Stimulated activated CD4-positive, alpha-beta T cell treated with anti-CD3 and anti-CD28 coated beads, Interleukin-1b, Interleukin-23, amount 100 ng/mL, for 4 hours (primary cell): Measurements from ENCODE around the gene PTPN22.

Source experiments
- DNase-seq, 2 donors: peaks; one replicate each; pipeline ENCODE4 v3.0.0-alpha.2; 2020; ENCODE audit warnings: low read depth in 2 of 2

Gene PTPN22

DNA sequence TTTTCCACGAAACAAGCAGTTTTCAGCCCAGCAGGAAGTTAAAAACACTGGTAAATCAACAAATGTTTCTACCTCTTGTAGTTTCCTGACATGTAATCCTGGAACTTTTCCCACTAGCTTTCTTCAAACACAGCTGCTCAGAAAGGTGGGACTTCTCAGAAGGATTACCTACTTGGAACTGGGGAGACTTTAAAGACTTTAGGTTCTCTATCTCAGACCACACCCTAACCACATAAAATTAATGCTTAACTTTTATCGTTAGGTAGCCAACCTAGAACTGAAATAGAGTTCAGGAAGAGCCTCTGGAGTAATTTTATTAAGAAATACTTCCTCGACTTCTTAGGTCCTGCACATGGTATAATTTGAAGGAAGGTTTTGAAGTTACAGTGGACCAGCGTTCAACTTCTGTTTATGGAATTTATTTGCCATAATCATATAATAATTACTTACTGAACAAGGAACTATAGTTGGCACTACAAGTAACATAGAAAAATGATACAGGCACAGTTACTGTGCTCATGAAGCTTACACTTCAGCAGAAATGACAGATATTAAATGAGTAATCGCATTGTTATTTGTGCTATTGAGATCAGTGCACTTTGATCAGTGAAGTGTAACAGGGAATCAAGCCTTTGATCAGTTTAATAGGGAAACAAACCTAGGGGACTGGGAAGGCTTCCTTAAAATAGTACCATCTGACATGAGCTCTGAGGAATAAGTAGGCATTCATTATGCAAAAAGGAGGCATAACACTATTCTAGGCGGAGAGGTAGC lies 16.1 kb upstream of the PTPN22 start, which contains the start of gene BCL2L15:
BCL2L15 (minus strand) TSS at position 180 of the 774 bp plus-strand sequence. CDS start 206 bp downstream, outside the sequence.
- DNase-seq, result no peak

DNA sequence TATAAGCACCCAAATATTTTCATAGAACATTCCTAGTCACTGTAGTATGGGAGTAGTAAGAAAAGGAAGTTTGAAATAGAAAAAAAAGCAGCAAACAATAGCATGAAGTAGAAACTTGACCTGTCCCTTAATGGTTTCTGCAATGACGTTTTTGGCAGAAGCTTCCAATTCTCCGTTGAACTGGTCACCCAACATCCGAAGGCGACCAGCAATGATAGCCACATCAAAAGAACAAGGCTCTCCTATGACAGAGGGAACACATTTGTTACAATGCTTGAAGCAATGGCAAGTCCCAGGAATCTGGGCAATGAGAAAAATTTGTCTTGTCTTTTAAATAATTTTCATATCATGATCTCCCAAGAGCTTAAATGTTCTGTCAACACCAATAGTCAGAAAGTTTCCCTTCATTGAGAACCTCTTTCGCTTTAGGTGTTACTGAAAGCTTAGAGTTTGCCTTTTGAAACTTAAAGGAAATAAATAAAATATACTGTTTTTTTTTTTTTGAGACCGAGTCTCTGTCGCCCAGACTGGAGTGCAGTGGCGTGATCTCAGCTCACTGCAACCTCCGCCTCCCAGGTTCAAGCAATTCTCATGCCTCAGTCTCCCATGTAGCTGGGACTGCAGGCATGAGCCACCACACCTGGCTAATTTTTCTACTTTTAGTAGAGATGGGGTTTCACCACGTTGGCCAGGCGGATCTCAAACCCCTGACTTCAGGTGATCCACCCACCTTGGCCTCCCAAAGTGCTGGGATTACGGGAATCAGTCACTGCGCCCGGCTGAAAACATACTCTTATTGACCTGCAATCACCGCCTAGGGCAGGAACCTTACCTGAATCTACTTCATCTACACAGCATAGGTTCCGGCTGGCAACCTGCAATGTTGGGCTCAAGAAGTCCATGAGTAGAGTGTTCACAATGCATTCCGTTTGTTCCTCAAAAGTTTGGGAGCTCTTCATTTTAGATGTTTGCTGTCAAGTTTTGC lies 15.2 kb upstream of the PTPN22 start:
- DNase-seq, result no peak

DNA sequence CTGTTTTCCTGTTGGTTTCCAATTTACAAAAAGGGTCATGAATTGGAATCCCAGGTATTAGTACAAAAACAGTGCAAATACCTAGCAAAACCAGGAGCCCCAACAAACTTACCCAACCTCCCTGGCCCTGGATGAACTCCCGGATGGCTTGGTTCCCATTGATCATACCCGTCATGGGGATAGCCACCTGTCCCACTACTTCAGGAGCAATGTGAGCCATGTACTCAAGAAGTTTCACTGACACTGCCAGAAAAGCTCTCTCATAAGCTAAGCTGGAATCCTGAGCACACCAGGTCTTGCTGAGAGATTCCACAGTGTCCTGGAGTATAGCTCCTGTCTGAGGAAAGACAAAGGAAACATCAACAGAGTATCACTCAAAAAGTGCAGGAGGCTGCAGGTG lies 10.1 kb upstream of the PTPN22 start:
- no peak for DNase-seq

DNA sequence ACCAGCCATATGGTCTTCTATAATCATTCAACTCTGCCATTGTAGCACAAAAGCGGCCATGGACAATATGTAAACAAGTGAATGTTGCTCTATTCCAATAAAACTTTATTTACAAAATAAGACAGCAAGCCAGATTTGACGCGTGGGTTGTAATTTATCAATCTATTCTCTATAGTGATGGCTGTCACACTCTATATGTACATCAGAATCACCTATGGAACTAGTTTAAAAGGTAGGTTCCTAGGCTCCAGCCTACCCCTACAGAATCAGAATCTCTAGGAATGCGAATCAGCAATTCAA lies 8.2 kb upstream of the PTPN22 start:
- no peak for DNase-seq

DNA sequence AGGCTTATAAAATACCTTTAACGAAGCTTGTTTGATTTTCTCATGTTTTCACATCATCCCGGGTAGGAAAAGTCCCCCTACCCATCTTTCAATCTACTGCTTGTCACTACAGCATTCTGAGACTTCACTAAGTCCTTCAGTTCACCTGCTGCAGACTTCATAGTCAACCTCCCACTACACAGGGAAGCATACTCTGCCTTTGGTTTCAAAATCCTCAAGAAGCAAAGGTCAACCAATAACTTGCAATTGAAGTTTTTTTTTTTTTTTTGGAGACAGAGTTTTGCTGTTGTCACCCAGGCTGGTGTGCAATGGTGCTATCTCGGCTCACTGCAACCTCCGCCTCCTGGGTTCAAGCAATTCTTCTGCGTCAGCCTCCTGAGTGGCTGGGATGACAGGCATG lies 4.7 kb upstream of the PTPN22 start:
- no peak for DNase-seq

DNA sequence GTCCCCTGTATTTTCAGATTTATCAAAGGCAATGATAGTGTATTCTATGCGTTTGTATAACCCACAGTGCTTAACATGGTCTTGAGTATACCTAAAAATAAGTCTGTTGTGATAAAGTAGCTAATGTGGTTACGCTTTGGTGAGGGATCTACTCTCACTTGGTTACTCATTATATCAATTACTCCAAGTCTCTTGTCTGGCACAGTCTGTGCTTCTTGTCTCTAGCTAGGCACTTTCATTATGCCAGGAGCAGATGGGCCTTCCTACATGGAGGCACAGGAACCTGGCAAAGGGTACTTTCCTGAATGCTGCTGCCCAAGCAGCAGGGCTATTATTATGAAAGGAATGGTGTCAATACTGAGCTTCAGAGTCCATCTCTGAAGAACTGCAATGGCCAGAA lies 4.2 kb upstream of the PTPN22 start:
- DNase-seq, result no peak

DNA sequence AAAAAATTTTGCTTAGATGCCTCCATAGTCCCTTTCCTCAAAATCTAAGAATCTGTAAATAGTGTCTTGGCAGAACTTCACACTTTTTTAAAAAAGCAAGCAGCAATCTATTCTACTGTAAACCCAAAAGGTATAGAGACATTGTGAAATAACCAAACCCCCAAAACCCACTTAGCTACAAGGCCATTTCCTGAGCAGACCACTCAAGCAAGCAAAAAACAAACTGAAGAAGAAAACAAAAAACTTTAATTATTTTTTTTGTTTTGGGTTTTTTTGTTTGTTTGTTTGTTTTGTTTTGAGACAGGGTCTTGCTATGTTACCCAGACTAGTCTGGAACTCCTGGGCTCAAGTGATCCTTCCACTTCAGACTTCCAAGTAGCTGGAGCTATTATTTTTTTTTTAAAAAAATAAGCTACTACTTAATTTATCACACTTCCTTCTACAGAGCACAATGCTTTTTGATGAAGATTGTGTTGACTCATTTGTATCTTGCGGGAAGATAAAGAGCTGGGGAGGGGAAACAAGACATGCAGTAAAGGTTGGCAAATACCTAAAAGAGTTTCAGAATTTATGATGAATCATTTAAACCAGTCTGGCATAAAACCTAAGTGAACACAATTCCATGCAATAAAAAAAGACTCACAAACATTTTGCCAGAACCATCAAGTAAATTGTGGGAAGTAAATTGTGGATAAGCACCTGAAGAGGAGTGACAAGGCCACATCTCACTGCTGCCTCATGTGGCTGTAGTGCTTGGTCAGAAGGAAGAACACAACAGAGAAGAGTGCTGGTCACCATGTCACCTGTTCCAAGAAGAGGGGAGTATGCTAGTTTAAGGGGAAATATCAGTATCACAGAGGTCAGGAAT lies 2.7 kb upstream of the PTPN22 start:
- no peak for DNase-seq

DNA sequence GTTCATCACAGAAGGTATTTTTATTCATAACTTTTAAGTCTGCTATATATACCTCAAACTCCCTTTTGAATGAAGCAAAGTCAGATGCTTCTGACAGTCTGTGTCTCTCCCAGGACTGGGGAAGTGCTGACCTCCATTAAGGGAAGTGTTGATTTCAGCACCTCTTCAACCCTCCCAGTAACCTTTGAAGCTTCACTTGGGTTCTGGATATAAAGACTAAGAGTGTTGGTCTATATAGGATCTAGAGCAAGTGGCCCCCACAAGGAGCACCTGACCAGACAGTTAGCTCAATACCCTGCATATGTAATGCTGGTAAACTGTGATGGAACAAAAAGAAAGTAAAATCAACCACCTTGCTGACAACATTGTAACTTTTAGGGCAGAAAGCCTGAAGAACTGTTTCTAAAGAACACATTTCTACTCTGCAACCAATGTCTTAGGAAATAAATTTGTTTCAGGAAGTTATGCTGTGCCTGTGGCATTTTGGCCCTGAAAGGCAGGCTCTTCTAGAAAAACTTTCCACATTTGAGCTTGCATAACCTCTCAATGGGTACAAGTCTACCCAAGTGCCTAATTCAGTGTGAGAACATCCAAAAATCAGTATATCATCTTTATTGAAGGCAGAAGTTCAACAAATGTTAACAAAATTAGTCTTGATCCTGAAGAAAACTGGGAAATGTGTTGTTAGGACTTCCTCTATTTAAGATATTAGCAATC lies 865 bp upstream of the PTPN22 start:
- no peak for DNase-seq

DNA sequence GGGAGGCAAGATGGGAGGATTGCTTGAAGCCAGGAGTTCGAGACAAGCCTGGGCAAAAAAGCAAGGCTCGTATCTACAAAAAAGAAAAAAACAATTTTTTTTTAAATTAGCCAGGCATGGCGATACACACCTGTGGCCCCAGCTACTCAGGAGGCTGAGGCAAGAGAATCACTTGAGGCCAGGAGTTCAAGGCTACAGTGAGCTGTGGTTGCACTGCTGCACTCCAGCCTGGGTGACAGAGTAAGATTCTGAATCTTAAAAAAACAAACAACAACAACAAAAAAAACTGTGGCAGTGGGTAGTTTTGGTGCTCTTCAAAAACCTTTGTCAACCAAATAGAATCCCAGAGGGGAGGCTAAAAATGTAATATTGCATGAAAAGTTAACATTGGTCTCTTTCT lies 734 bp downstream of the PTPN22 start:
- DNase-seq, result no peak

DNA sequence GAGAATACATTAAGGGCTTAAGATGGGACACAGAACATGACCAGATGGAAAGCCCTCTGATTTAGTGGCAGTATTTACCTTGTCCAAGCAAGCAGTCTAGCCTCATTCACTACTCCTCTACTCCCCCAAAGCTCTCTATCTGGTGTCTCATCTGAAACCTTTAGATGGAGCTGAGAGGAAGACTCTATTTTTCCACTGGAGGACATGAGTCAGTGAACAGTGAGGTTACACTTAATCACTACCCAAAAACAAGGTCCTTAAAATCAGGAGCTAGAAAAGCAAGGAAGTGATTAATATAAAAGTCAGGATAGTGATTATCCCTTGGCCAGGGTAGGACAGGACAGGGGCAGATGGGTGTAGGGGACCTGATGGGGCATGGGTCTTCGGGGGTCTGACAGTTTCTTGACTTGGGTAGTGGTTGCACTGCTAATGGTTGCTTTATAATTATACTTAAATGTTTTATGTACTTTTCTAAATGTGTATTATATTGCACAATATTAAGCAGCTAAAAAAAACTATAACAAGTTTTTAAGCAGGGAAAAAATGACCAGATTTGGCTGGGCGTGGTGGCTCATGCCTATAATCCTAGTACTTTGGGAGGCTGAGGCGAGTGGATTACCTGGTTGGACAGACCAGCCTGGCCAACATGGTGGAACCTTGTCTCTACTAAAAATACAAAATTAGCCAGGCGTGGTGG lies 3.0 kb downstream of the PTPN22 start:
- no peak for DNase-seq

DNA sequence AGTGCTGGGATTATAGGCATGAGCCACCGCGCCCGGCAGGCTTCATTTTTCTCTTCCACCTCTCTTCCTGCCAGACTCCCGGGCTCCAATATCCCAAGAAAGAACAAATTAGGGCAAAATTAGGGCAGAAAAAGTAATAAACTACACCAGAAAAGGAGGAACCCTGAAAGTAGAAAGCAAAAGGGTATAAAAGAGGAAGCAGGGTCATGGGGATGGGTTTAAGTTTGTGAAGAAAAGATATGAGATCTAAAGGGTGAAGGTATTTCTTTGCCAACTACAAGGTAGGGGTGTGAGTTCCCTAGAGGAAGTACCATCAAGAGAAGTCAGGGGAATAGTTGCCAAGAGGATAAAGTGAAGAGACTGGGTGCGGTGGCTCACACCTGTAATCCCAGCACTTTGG lies 9.9 kb downstream of the PTPN22 start:
- no peak for DNase-seq

DNA sequence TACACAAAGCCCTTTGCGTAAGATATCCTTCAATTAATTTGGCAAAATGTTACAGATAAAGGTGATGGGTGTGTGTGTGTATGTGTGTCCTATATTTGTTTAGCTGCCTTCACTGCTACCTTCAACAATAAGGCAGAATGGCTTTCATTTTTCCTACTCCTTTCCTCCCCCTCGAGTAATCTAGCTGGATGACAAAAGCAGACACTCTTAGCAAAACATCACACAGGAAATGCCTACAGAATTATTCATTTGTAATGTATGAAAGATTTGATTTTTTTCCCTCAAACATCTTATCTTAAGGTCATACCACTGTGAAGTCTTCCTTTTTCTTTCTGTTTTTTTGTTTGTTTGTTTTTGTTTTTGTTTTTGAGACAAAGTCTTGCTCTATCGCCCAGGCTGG lies 10.6 kb downstream of the PTPN22 start:
- DNase-seq, result no peak

DNA sequence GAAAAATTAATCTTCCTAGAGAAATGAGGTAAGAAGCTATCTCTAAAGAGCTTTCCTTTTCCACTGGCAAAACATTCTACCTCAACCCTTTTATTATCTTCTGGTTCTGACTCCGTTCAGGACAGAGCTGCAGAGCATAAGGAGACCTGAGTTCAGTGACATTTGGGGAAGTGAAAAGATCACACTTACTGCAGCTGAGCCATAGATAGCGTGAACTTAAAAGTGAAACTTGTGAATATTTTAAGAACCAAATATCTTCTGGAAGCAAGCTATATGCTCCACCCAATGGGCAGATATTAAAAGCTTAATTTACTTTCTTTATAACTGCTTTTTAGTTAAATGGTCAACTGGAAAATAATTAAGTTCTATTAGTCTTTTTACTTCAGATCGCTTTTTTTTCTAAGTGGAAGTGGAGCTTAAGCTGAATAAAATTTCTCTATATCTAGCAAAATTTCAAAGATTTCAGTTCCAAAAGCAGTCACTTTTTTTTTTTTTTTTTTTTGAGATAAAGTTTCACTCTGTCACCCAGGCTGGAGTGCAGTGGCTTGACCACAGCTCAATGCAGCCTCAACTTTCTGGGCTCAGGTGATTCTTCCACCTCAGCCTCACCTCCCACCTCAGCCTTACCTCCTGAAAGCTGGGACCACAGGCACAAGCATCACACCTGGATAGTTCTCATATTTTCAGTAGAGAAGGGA lies 11.9 kb downstream of the PTPN22 start:
- no peak for DNase-seq

DNA sequence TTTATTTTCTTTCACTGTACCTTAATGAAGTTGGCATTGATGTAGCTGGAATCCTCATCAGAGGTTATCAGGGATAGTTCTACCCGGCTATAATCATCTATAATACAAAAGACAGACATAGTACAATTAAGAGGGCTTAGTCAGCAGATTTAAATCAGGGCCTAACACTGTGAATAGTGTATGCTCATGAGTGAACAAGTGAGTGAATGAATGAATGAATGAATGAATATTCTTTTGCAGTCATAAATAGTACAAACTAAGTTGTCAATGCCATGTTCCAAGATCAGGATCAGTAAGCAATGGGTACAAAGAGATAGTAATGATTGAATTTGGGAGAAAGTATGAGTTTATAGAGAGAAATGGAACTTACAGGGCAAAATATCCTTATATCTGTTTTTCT lies 12.5 kb downstream of the PTPN22 start:
- DNase-seq, result no peak

DNA sequence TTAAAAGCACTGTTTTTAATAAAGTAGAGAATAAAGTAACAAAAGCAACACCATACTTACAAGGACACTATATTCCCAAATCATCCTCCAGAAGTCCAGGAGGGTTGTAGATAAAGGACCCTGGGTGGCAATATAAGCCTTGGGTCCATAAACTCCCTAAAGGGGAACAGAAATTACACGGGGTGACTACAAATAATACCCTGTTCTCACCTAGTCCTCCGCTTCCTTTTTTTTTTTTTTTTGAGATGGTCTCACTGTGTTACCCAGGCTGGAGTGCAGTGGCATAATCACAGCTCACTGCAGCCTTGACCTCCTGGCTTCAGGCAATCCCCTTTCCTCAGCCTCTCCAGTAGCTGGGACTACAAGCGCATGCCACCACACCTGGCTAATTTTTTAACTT lies 13.1 kb downstream of the PTPN22 start:
- DNase-seq, result no peak

DNA sequence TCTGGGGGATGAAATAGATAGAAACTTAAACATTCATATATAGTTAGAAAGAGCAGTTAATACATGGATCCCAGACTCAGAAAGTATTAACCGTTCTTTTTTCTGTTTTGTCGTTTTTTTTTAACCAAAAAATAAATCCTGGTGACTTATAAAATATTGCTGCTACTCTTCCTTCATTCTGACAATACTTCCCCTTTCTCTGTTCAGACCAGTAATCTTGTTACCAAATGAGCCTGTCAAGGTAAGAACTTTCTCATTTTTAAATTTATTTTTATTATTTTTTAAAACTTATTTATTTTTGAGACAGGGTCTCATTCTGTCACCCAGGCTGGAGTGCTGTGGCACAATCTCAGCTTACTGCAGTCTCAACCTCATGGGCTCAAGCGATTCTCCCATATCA lies 13.7 kb downstream of the PTPN22 start:
- no peak for DNase-seq

DNA sequence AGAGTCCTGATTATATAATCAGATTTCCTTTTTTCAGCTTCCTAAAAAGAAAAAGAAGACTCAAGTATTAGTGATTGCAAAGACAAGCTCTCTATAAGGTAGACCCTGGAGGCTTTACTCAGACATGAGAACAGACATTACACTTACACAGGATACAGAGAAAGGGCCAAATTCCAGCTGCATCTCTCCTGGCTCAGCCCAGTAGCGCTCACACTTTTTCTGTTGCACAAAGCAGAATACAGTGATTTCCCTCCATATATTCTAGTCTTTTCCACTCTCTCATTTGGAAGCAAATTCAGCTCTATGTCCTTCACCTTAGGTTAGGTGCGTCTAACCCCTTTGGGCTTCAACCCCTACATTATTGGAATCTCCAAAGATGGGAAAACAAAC lies 15.1 kb downstream of the PTPN22 start:
- DNase-seq, result no peak

DNA sequence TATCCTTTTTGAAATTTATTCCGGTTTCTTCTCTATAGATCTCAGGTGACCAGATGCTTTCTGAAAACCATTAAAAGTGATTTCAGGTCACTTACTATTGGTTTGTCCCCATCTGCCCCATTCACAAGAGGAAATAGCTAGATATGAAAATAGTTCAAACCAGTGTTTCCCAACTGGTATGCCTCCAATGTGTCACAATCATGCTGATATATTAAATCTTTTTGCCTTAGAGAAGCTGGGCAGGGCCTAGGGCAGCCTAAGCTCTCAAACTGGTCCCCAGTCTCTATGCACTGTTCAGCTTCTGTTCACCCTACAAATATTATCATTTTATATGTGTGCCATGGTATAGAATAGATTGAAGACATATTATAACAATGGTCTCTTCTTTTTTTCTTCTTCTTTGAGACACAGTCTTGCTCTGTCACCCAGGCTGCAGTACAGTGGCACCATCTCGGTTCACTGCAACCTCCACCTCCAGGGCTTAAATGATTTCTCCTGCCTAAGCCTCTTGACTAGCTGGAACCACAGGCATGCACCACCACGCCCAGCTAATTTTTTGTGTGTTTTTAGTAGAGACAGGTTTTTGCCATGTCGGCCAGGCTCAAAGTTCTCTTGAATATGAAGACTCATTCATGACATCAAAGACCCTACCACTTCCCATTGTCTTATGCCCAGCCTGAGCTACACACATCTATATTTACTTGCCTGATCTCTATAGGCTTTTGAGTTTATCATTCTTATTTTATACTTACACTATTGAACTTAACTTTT lies 15.7 kb downstream of the PTPN22 start:
- DNase-seq, result no peak

DNA sequence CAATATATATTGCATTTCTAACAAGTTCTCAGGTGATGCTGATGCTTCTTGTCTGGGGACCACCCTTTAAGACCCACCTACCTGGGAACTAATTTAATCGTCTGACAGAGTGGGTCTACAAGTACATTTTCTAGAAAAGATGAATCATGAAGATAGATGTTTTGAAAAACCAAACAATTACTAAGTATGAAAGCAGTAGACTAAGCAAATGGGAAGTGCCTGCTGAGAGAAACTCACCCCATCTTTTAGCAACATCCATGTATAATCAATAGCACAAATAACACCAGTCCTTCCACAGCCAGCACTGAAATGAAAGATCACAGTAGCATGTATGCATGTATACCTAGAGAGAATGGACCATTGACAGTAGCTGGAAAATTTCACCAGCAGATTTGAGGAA lies 17.3 kb downstream of the PTPN22 start:
- no peak for DNase-seq
